22Rv1 (cell line): ENCODE measurements around the gene SLC35F1.

Source experiments
- ZFX ChIP-seq: fragments of 450-650 bp; IDR thresholded peaks from 2 replicates; pipeline ENCODE4 v1.6.1; 2017; ENCODE audit warnings: antibody characterized with exemption, borderline replicate concordance
- TF ChIP-seq, protein P1 (sequence below): fragments of 450-650 bp; IDR thresholded peaks from 2 replicates; pipeline ENCODE4 v1.5.1; 2017; ENCODE audit warnings: mild to moderate bottlenecking

DNA sequence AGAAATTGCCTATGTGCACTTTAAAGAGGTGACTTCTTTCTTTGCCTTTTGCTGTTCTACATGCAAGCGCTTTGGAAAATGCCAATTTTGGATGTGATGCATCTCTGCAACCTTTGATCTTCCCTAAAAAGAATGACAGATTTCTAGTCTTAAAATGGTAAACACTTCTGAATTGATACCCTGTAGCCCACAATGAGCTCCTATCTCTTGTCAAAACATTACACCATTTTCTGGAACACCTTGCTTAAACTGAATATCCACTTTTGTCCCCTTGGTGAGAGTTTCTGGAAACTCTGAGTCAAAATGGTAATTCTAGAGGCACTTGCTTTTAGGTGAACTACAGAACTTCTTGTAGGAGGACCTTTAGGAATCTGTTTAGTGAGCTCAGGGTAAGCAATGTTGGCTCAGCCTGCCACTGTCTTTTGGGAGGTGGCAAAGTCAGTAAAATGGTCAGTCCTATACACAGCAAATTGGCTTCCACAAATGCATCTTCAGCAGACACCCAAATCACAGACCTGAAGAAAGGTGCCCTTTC, 216.5 kb downstream of the SLC35F1 start:
- TF ChIP-seq, protein P1, sequence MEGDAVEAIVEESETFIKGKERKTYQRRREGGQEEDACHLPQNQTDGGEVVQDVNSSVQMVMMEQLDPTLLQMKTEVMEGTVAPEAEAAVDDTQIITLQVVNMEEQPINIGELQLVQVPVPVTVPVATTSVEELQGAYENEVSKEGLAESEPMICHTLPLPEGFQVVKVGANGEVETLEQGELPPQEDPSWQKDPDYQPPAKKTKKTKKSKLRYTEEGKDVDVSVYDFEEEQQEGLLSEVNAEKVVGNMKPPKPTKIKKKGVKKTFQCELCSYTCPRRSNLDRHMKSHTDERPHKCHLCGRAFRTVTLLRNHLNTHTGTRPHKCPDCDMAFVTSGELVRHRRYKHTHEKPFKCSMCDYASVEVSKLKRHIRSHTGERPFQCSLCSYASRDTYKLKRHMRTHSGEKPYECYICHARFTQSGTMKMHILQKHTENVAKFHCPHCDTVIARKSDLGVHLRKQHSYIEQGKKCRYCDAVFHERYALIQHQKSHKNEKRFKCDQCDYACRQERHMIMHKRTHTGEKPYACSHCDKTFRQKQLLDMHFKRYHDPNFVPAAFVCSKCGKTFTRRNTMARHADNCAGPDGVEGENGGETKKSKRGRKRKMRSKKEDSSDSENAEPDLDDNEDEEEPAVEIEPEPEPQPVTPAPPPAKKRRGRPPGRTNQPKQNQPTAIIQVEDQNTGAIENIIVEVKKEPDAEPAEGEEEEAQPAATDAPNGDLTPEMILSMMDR = no peak
- no peak for TF ChIP-seq ZFX
